Psoas muscle (tissue), 8 donors: ENCODE data around the gene TRIM54. TPM values are rescaled to one million over a fixed set of nuclear protein-coding genes. Genes with fewer than 3 reads are reported as not detected.

Source experiments
- ATAC-seq, 4 donors: fragments of 200-7000 bp; cut with Tn5 transposase; one replicate each; pipeline ENCODE4 v1.9.1; 2020; ENCODE audit warnings: moderate library complexity in 3 of 4, mild to moderate bottlenecking in 2 of 4
- DNase-seq, 2 donors: peaks; one replicate each; pipeline ENCODE4 v3.0.0-alpha.2; 2020
- H3K27ac ChIP-seq: fragments of 200-600 bp; one replicate; pipeline ENCODE4 v1.8.0; 2022
- H3K27me3 ChIP-seq, 3 donors: fragments of 200-600 bp in 1 of 3; one replicate each; pipeline versions ENCODE4 v1.6.1 to v1.8.0; 2013 to 2022; ENCODE audit warnings: low read length in 2 of 3, mild to moderate bottlenecking in 2 of 3, moderate library complexity in 1 of 3; ENCODE audit not compliant: insufficient read depth in 3 of 3
- H3K36me3 ChIP-seq, 2 donors: fragments of 200-600 bp in 1 of 2; one replicate each; pipeline versions ENCODE4 v1.6.1 to v1.8.0; 2013 to 2022; ENCODE audit warnings: low read depth in 1 of 2, mild to moderate bottlenecking in 1 of 2, moderate library complexity in 1 of 2; ENCODE audit not compliant: insufficient read depth in 1 of 2
- H3K4me1 ChIP-seq: fragments of 200-600 bp; one replicate; pipeline ENCODE4 v1.8.0; 2022
- H3K4me3 ChIP-seq: fragments of 200-600 bp; one replicate; pipeline ENCODE4 v1.8.0; 2022; ENCODE audit warnings: mild to moderate bottlenecking
- H3K9me3 ChIP-seq: fragments of 200-600 bp; one replicate; pipeline ENCODE4 v1.8.0; 2022
- CTCF ChIP-seq: fragments of 200-600 bp; IDR thresholded peaks from one replicate; pipeline ENCODE4 v1.8.0; 2022; ENCODE audit warnings: antibody characterized with exemption
- WGBS, 3 donors: extraction: QIAGEN DNeasy Blood & Tissue Kit; methylation state at CpG; one replicate each; pipeline versions ENCODE4 v1.1.6 to v1.1.7; 2013; 5-methylcytosine and 5-hydroxymethylcytosine counted together
- intact Hi-C, 2 donors: fragments of 100-400 bp; cut with DNase I; formaldehyde crosslinking; loops; one replicate each; pipeline versions ENCODE4 v1.11.0 to v1.14.2; 2022
- polyA plus RNA-seq, 3 donors: library from polyadenylated mRNA; stranded (reverse); fragments of 200-250 nt; gene quantifications; one replicate each; pipeline ENCODE4 v1.2.3, GENCODE V29; 2013
- total RNA-seq, 4 donors: library from RNA; stranded (reverse); fragmentation: NEBNext Ultra II Directional in 2 of 4; extraction: Animal tissue kit (Norgen Biotek cat#: 25700) in 2 of 4; gene quantifications; one replicate each; pipeline versions ENCODE4 v1.2.1 to v1.2.4, GENCODE V29; 2021 to 2023
- donor health status: healthy with polysubstance abuse.
- donor health status: DM: no; HTN: no; CAD: no; lungs with moderate emphysema.
- donor health status: Bipolar disorder and iron deficiency.
- donor health status: healthy.
- donor health status: DM: yes; HTN: yes; CAD: no.
- donor health status: DM: no; HTN: no; CAD: no.
- donor health status: DM: no; HTN: no; CAD: no.
- donor health status: DM: yes; HTN: yes; CAD: no.

The TRIM54 gene
- total and polyA plus RNA-seq, 7 donors, result 136 to 784 (median 387) TPM

DNA sequence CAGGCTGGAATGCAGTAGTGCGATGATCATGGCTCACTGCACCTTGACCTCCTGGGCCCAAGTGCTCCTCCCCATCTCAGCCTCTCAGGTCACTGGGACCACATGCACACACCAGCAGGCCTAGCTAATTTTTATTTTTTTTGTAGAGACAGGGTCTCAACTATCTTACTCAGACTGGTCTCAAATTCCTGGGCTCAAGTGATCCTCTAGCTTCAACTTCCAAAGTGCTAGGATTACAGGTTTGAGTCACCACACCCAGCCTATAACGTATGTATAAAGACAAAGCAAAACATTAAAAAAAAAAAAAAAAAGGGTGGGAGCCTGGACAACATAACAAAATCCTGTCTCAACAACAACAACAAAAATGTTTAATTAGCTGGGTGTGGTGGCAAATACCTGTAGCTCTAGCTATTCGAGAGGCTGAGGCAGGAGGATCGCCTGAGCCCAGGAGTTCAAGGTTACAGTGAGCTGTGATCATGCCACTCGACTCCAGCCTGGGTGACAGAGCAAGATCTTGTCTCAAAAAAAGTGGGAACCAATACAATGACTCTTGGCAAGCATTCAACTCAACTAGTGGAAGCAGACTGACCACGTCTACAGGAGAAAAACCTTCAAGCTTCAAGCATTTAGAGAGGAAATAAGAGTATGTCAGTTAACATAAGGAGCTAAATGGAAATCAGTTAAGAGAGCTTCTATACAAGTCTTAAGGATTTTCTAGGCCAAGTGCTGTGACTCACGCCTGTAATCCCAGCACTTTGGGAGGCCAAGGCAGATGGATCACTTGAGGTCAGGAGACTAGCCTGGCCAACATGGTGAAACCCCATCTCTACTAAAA lies 71.8 kb downstream of the TRIM54 start:
- H3K27ac ChIP-seq, result peak overlapping the region; percentile 98
- H3K9me3 ChIP-seq, result no peaks in the 10 kb centered on the region
- intact Hi-C loops, result no loop called here
- no peak overlapping the region for H3K4me3 ChIP-seq
- DNase-seq (peak in 1 of 2 donors; percentile 70), ATAC-seq (peak in 3 of 4 donors; percentile 20 to 39 (median 31))
- peaks cover 48% of the 10 kb centered on the region for H3K4me1 ChIP-seq
- peaks cover 0 to 10% of the 10 kb centered on the region in 2 donors for H3K36me3 ChIP-seq
- H3K27me3 ChIP-seq, result no peaks in the 10 kb centered on the region
- no peak for TF ChIP-seq CTCF
- WGBS, 3 donors, result 45 to 68% (median 47%) methylated on average over 7 of the region's 7 CpGs

DNA sequence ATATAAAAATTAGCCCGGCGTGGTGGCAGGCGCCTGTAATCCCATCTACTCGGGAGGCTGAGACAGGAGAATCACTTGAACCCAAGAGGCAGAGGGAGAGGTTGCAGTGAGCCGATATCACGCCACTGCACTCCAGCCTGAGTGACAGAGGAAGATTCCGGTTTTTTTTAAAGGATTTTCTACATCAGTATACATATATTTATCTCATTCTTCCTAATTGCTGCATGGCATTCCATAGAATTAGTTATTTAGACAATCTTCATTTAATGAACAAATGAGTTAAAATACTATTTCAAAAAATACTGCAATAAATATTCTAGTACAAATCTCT lies 72.3 kb downstream of the TRIM54 start:
- intact Hi-C loops, result no loop called here
- Histone ChIP-seq H3K27ac (peak overlapping the region; percentile 98), H3K27me3 (no peaks in the 10 kb centered on the region), H3K36me3 (peaks cover 0 to 9% of the 10 kb centered on the region in 2 donors), H3K9me3 (no peaks in the 10 kb centered on the region), H3K4me1 (peaks cover 48% of the 10 kb centered on the region), H3K4me3 (peak overlapping the region; percentile 95)
- 53 to 70% (median 55%) methylated on average over 7 of the region's 7 CpGs for WGBS, 3 donors
- DNase-seq, result no peak
- no peak for ATAC-seq
- TF ChIP-seq CTCF, result no peak

- peak; percentile 36 to 60 (median 41) for ATAC-seq
These were observed 73.8 kb downstream of the TRIM54 start for GRCh38 chr2:27356056-27356381.

GRCh38 chr2:27356382-27357181 lies 74.4 kb downstream of the TRIM54 start, which contains the start of gene GTF3C2:
Gene GTF3C2 (minus strand): TSS chr2:27356764. CDS start chr2:27343554, 13,210 bp downstream.
- peak within 1 kb of the TSS; percentile 98 for H3K27ac ChIP-seq
- no peaks in the 10 kb centered on the region for H3K9me3 ChIP-seq
- peak; percentile 95 to 98 for DNase-seq
- H3K36me3 ChIP-seq, result no peaks in the 10 kb centered on the region
- intact Hi-C loops, result loop anchor here (2.0 to 5.0 kb wide), 2 partner anchors 34 to 72 kb away; partner anchors contain the start of genes MPV17 (in 2 of the 2) and NRBP1 (in 1 of the 2)
- no peaks in the 10 kb centered on the region for H3K27me3 ChIP-seq
- 0% methylated on average over 67 of the region's 67 CpGs for WGBS, 3 donors
- TF ChIP-seq CTCF, result no peak
- ATAC-seq, result peak; percentile 93 to 96 (median 94)
- peaks cover 48% of the 10 kb centered on the region for H3K4me1 ChIP-seq
- peak within 1 kb of the TSS; percentile 95 for H3K4me3 ChIP-seq

More at GRCh38 chr2:27356056-27356381, 73.8 kb downstream of the TRIM54 start:
- peak; percentile 61 to 77 for DNase-seq
- H3K4me1 ChIP-seq, result peaks cover 48% of the 10 kb centered on the region
- H3K36me3 ChIP-seq, result no peaks in the 10 kb centered on the region
- peak overlapping the region; percentile 95 for H3K4me3 ChIP-seq
- no peak for TF ChIP-seq CTCF
- no peaks in the 10 kb centered on the region for H3K9me3 ChIP-seq
- intact Hi-C loops, result loop anchor here (2.0 to 5.0 kb wide), 2 partner anchors 34 to 73 kb away; partner anchors contain the start of genes MPV17 (in 2 of the 2) and NRBP1 (in 1 of the 2)
- WGBS, 3 donors, result 0% methylated on average over 12 of the region's 12 CpGs
- H3K27me3 ChIP-seq, result no peaks in the 10 kb centered on the region
- H3K27ac ChIP-seq, result peak overlapping the region; percentile 98

Other genes with a start within 250 kb of the TRIM54 start
- 10 to 100 TPM; 32.3 to 50.4 (median 41.5) TPM for gene TMEM214, start 249.5 kb upstream of the TRIM54 start, total RNA-seq
- gene TMEM214, start 249.5 kb upstream of the TRIM54 start, polyA plus RNA-seq, result 10 to 100 TPM; 29.4 to 43.2 (median 35.8) TPM
- 1 to 10 TPM; 5.5 to 8.6 (median 7.6) TPM for gene AGBL5, start 230.8 kb upstream of the TRIM54 start, total RNA-seq
- gene AGBL5, start 230.8 kb upstream of the TRIM54 start, polyA plus RNA-seq, result 1 to 10 TPM; 3.6 to 5.3 (median 5.0) TPM
- 100 to 1,000 TPM; 186 to 304 (median 236) TPM for gene OST4, start 210.8 kb upstream of the TRIM54 start, total RNA-seq
- gene OST4, start 210.8 kb upstream of the TRIM54 start, polyA plus RNA-seq, result 100 to 1,000 TPM; 259 to 396 (median 306) TPM
- gene EMILIN1, start 203.8 kb upstream of the TRIM54 start, total RNA-seq, result 10 to 100 TPM in 1 of 4 donors, 1 to 10 TPM in 3; 6.1 to 14.3 (median 7.9) TPM
- 1 to 10 TPM; 4.9 to 7.3 (median 4.9) TPM for gene EMILIN1, start 203.8 kb upstream of the TRIM54 start, polyA plus RNA-seq
- gene KHK, start 195.7 kb upstream of the TRIM54 start, total RNA-seq, result 1 to 10 TPM; 1.5 to 4.5 (median 2.4) TPM
- 1 to 10 TPM; 1.8 to 5.8 (median 2.9) TPM for gene KHK, start 195.7 kb upstream of the TRIM54 start, polyA plus RNA-seq
- gene CGREF1, start 163.3 kb upstream of the TRIM54 start, total RNA-seq, result 10 to 100 TPM in 1 of 4 donors, 1 to 10 TPM in 3; 4.1 to 15.8 (median 6.1) TPM
- 1 to 10 TPM; 2.8 to 7.9 (median 6.6) TPM for gene CGREF1, start 163.3 kb upstream of the TRIM54 start, polyA plus RNA-seq
- gene ABHD1, start 158.6 kb upstream of the TRIM54 start, total RNA-seq, result 1 to 10 TPM; 1.4 to 4.5 (median 3.7) TPM
- 1 to 10 TPM; 1.9 to 4.1 (median 3.9) TPM for gene ABHD1, start 158.6 kb upstream of the TRIM54 start, polyA plus RNA-seq
- 100 to 1,000 TPM in 2 of 4 donors, 10 to 100 TPM in 2; 57.4 to 206 (median 111) TPM for gene PREB, start 147.8 kb upstream of the TRIM54 start, total RNA-seq
- 100 to 1,000 TPM in 2 of 3 donors, 10 to 100 TPM in 1; 96.1 to 138 (median 125) TPM for gene PREB, start 147.8 kb upstream of the TRIM54 start, polyA plus RNA-seq
- gene PRR30, start 143.0 kb upstream of the TRIM54 start, total RNA-seq, result not detected
- not detected for gene PRR30, start 143.0 kb upstream of the TRIM54 start, polyA plus RNA-seq
- gene TCF23, start 133.4 kb upstream of the TRIM54 start, total RNA-seq, result under 1 TPM in 2 of 4 donors, not detected in 2; 0.20 to 0.63 TPM
- gene TCF23, start 133.4 kb upstream of the TRIM54 start, polyA plus RNA-seq, result under 1 TPM in 2 of 3 donors, not detected in 1; 0.05 to 0.06 TPM
- gene ATRAID, start 70.4 kb upstream of the TRIM54 start, total RNA-seq, result 100 to 1,000 TPM in 2 of 4 donors, 10 to 100 TPM in 2; 87.1 to 113 (median 98.2) TPM
- gene ATRAID, start 70.4 kb upstream of the TRIM54 start, polyA plus RNA-seq, result 100 to 1,000 TPM in 2 of 3 donors, 10 to 100 TPM in 1; 89.3 to 188 (median 136) TPM
- 10 to 100 TPM; 16.8 to 64.2 (median 21.1) TPM for gene SLC5A6, start 70.2 kb upstream of the TRIM54 start, total RNA-seq
- gene SLC5A6, start 70.2 kb upstream of the TRIM54 start, polyA plus RNA-seq, result 10 to 100 TPM; 21.1 to 47.0 (median 24.9) TPM
- gene CAD, start 65.1 kb upstream of the TRIM54 start, total RNA-seq, result 1 to 10 TPM; 7.8 to 8.6 (median 8.2) TPM
- 10 to 100 TPM in 1 of 3 donors, 1 to 10 TPM in 2; 5.9 to 13.6 (median 7.3) TPM for gene CAD, start 65.1 kb upstream of the TRIM54 start, polyA plus RNA-seq
- under 1 TPM in 3 of 4 donors, not detected in 1; 0.10 to 0.92 (median 0.34) TPM for gene SLC30A3, start 19.4 kb upstream of the TRIM54 start, total RNA-seq
- under 1 TPM; 0.03 to 0.16 (median 0.09) TPM for gene SLC30A3, start 19.4 kb upstream of the TRIM54 start, polyA plus RNA-seq
- not detected for gene DNAJC5G, start 7.0 kb upstream of the TRIM54 start, total RNA-seq
- not detected for gene DNAJC5G, start 7.0 kb upstream of the TRIM54 start, polyA plus RNA-seq
- gene UCN, start 26.0 kb downstream of the TRIM54 start, total RNA-seq, result under 1 TPM in 1 of 4 donors, not detected in 3; 0.46 TPM
- 1 to 10 TPM in 1 of 3 donors, under 1 TPM in 2; 0.26 to 3.6 (median 0.44) TPM for gene UCN, start 26.0 kb downstream of the TRIM54 start, polyA plus RNA-seq
- gene MPV17, start 40.7 kb downstream of the TRIM54 start, total RNA-seq, result 10 to 100 TPM; 11.9 to 20.9 (median 14.9) TPM
- gene MPV17, start 40.7 kb downstream of the TRIM54 start, polyA plus RNA-seq, result 10 to 100 TPM; 13.1 to 29.0 (median 14.5) TPM
- gene GTF3C2, start 74.3 kb downstream of the TRIM54 start, total RNA-seq, result 10 to 100 TPM; 17.5 to 44.9 (median 31.1) TPM
- 10 to 100 TPM; 21.6 to 49.4 (median 24.2) TPM for gene GTF3C2, start 74.3 kb downstream of the TRIM54 start, polyA plus RNA-seq
- gene EIF2B4, start 87.9 kb downstream of the TRIM54 start, total RNA-seq, result 10 to 100 TPM; 36.6 to 61.0 (median 56.3) TPM
- 10 to 100 TPM; 56.1 to 72.9 (median 71.1) TPM for gene EIF2B4, start 87.9 kb downstream of the TRIM54 start, polyA plus RNA-seq
- 10 to 100 TPM; 53.9 to 73.9 (median 57.3) TPM for gene SNX17, start 88.2 kb downstream of the TRIM54 start, total RNA-seq
- gene SNX17, start 88.2 kb downstream of the TRIM54 start, polyA plus RNA-seq, result 10 to 100 TPM; 50.1 to 96.4 (median 94.0) TPM
- gene ZNF513, start 98.3 kb downstream of the TRIM54 start, total RNA-seq, result 10 to 100 TPM in 2 of 4 donors, 1 to 10 TPM in 2; 5.8 to 14.6 (median 8.7) TPM
- gene ZNF513, start 98.3 kb downstream of the TRIM54 start, polyA plus RNA-seq, result 10 to 100 TPM; 10.2 to 11.5 (median 10.7) TPM
- gene PPM1G, start 127.2 kb downstream of the TRIM54 start, total RNA-seq, result 10 to 100 TPM; 44.0 to 83.6 (median 68.4) TPM
- 100 to 1,000 TPM in 2 of 3 donors, 10 to 100 TPM in 1; 83.4 to 167 (median 127) TPM for gene PPM1G, start 127.2 kb downstream of the TRIM54 start, polyA plus RNA-seq
- gene NRBP1, start 146.2 kb downstream of the TRIM54 start, total RNA-seq, result 100 to 1,000 TPM in 2 of 4 donors, 10 to 100 TPM in 2; 83.8 to 138 (median 103) TPM
- 100 to 1,000 TPM; 120 to 238 (median 151) TPM for gene NRBP1, start 146.2 kb downstream of the TRIM54 start, polyA plus RNA-seq
- gene KRTCAP3, start 160.0 kb downstream of the TRIM54 start, total RNA-seq, result 1 to 10 TPM in 3 of 4 donors, not detected in 1; 1.5 to 2.2 (median 1.7) TPM
- 1 to 10 TPM in 1 of 3 donors, under 1 TPM in 2; 0.26 to 1.7 (median 0.39) TPM for gene KRTCAP3, start 160.0 kb downstream of the TRIM54 start, polyA plus RNA-seq
- 10 to 100 TPM in 1 of 4 donors, 1 to 10 TPM in 3; 4.4 to 10.1 (median 5.9) TPM for gene IFT172, start 207.3 kb downstream of the TRIM54 start, total RNA-seq
- gene IFT172, start 207.3 kb downstream of the TRIM54 start, polyA plus RNA-seq, result 1 to 10 TPM; 6.0 to 9.5 (median 7.5) TPM
- gene FNDC4, start 212.8 kb downstream of the TRIM54 start, total RNA-seq, result 10 to 100 TPM in 1 of 4 donors, 1 to 10 TPM in 3; 1.9 to 38.1 (median 3.0) TPM
- gene FNDC4, start 212.8 kb downstream of the TRIM54 start, polyA plus RNA-seq, result 10 to 100 TPM in 2 of 3 donors, 1 to 10 TPM in 1; 1.7 to 23.2 (median 10.9) TPM
- gene GCKR, start 214.4 kb downstream of the TRIM54 start, total RNA-seq, result 1 to 10 TPM in 1 of 4 donors, not detected in 3; 2.0 TPM
- 1 to 10 TPM in 1 of 3 donors, under 1 TPM in 2; 0.05 to 1.6 (median 0.51) TPM for gene GCKR, start 214.4 kb downstream of the TRIM54 start, polyA plus RNA-seq